ENCODE measurements around the gene SLC16A8.

The SLC16A8 gene

GRCh38 chr22:38028344-38029130 is 55.4 kb downstream of the SLC16A8 start:
- no peak for DNase-seq (ENCODE audit: low read depth in 3 of 3)

All from stimulated activated CD4-positive, alpha-beta T cell treated with anti-CD3 and anti-CD28 coated beads, TNF-alpha, amount 100 ng/mL, for 4 hours (primary cell).